Measurements from ENCODE around the gene GLIS2. TPM values are rescaled to one million over a fixed set of nuclear protein-coding genes. Genes with fewer than 3 reads are reported as not detected.

Gene GLIS2
- total RNA-seq, 1 donor from 2014 or later: 1.6 TPM

- Mint-ChIP-seq H3K27me3 (ENCODE audit: unreplicated experiment) (peaks cover 3% of the 10 kb centered on the region), H3K9me3 (ENCODE audit: unreplicated experiment) (no peaks in the 10 kb centered on the region), H3K36me3 (ENCODE audit: low read depth, unreplicated experiment) (no peaks in the 10 kb centered on the region), H3K27ac (ENCODE audit: unreplicated experiment) (no peak within 1 kb of the TSS), H3K4me1 (ENCODE audit: unreplicated experiment) (peaks cover 8% of the 10 kb centered on the region), H3K4me3 (ENCODE audit: unreplicated experiment) (peak within 1 kb of the TSS; percentile 79)
- DNase-seq (ENCODE audit: low spot score): peak; percentile 84
- no peak for TF ChIP-seq CTCF (IDR thresholded peaks at IDR 0.05; ENCODE audit: unreplicated experiment)
These were observed 55.6 kb downstream of the GLIS2 start, which contains the start of gene VASN for GRCh38 chr16:4371357-4372000. TSS of gene VASN (plus strand) at chr16:4371848. CDS start at chr16:4380878, 9,030 bp downstream.

GRCh38 chr16:4372001-4372577, 56.2 kb downstream of the GLIS2 start:
- peaks cover 3% of the 10 kb centered on the region for H3K27me3 Mint-ChIP-seq (ENCODE audit: unreplicated experiment)
- H3K4me1 Mint-ChIP-seq (ENCODE audit: unreplicated experiment): peaks cover 8% of the 10 kb centered on the region
- TF ChIP-seq CTCF (IDR thresholded peaks at IDR 0.05; ENCODE audit: unreplicated experiment): no peak
- H3K27ac Mint-ChIP-seq (ENCODE audit: unreplicated experiment): no peak overlapping the region
- no peaks in the 10 kb centered on the region for H3K36me3 Mint-ChIP-seq (ENCODE audit: low read depth, unreplicated experiment)
- no peaks in the 10 kb centered on the region for H3K9me3 Mint-ChIP-seq (ENCODE audit: unreplicated experiment)
- DNase-seq (ENCODE audit: low spot score): peak; percentile 43
- H3K4me3 Mint-ChIP-seq (ENCODE audit: unreplicated experiment): peak overlapping the region; percentile 79

- Mint-ChIP-seq H3K36me3 (ENCODE audit: low read depth, unreplicated experiment) (no peaks in the 10 kb centered on the region), H3K27me3 (ENCODE audit: unreplicated experiment) (peaks cover 1% of the 10 kb centered on the region), H3K27ac (ENCODE audit: unreplicated experiment) (no peak overlapping the region), H3K4me3 (ENCODE audit: unreplicated experiment) (no peak overlapping the region), H3K4me1 (ENCODE audit: unreplicated experiment) (peaks cover 9% of the 10 kb centered on the region), H3K9me3 (ENCODE audit: unreplicated experiment) (no peaks in the 10 kb centered on the region)
- TF ChIP-seq CTCF (IDR thresholded peaks at IDR 0.05; ENCODE audit: unreplicated experiment): no peak
- DNase-seq (ENCODE audit: low spot score): no peak
These were observed 56.9 kb downstream of the GLIS2 start for GRCh38 chr16:4372578-4373355.

GRCh38 chr16:4373356-4373908, 57.6 kb downstream of the GLIS2 start:
- Mint-ChIP-seq H3K9me3 (ENCODE audit: unreplicated experiment) (no peaks in the 10 kb centered on the region), H3K4me3 (ENCODE audit: unreplicated experiment) (no peak overlapping the region), H3K27ac (ENCODE audit: unreplicated experiment) (no peak overlapping the region), H3K36me3 (ENCODE audit: low read depth, unreplicated experiment) (no peaks in the 10 kb centered on the region), H3K27me3 (ENCODE audit: unreplicated experiment) (peaks cover 1% of the 10 kb centered on the region), H3K4me1 (ENCODE audit: unreplicated experiment) (peaks cover 12% of the 10 kb centered on the region)
- TF ChIP-seq CTCF (IDR thresholded peaks at IDR 0.05; ENCODE audit: unreplicated experiment): no peak
- DNase-seq (ENCODE audit: low spot score): no peak
